Measurements from ENCODE around the gene DNAH7. TPM values are rescaled to one million over a fixed set of nuclear protein-coding genes. Genes with fewer than 3 reads are reported as not detected.

Gene DNAH7
- total RNA-seq, 4 donors from 2014 or later = 9.9 to 21.7 (median 15.5) TPM

DNA sequence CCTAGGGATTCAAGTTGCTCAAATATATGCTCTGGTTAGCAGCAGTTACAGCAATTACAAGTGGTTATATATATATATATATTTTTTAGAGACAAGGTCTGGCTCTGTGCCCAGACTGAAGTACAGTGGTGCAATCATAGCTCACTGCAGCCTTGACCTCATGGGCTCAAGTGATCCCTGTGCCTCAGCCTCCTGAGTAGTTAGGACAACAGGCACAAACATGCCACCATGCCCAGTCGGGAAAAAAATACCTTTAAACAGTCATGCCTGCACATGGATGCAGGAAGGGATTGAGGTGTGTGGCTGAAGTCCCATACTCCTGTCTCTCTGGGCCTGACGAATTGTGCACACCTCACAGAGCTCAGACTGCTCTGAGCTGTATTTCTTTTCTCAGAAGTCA, 19.6 kb upstream of the DNAH7 start:
- intact Hi-C loops (cut with DNase I) = loop anchor here (10.0 kb wide), 1 partner anchor 367 kb away; no protein-coding TSS in a partner anchor
- TF ChIP-seq POLR2A (IDR thresholded peaks at IDR 0.05) (no peak), CTCF (IDR thresholded peaks at IDR 0.05) (no peak)
- H3K27ac ChIP-seq = no peak overlapping the region
- no peaks in the 10 kb centered on the region for H3K4me1 ChIP-seq
- H3K9me3 ChIP-seq = no peaks in the 10 kb centered on the region
- no peak for DNase-seq
- no peak overlapping the region for H3K4me3 ChIP-seq (replicated peaks in 1 of 3)
- 33 to 46% methylated on average over 2 of the region's 2 CpGs for WGBS, 2 donors
- H3K36me3 ChIP-seq = no peaks in the 10 kb centered on the region
- H3K27me3 ChIP-seq = no peaks in the 10 kb centered on the region

DNA sequence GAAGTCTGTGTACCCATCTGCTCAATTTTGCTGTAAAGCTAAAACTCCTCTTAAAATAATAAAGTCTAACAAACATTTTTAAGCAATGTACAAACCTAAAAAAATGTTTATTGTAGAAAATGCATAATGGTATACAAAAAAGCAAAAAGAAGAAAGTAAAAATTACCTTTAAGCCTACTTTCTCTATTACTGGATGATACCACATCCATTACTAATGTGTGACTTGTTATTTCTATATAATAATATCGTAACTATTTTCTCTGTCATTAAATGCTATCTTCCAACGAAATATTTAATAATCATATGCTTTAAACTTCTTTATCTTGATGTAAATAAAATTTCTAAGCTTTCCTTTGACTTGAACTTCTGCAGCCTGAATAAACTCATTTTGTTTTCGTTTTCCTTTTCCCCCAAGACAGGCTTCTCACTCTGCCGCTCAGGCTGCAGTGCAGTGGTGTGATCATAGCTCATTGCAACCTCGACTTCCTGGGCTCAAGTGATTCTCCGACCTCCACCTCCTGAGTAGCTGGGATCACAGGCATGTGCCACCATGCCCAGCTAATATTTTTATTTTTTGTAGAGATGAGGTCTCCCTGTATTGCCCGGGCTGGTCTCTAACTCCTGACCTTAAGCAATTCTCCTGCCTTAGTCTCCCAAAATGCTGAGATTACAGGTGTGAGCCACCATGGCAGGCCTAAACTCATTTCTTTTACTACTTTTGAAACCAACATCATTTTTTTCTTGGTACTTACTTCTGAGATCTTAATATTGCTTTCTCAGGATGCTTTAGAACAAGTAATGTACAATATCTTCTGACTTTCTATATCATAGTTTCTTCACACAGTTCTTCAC, 18.1 kb upstream of the DNAH7 start:
- H3K4me1 ChIP-seq = no peaks in the 10 kb centered on the region

DNA sequence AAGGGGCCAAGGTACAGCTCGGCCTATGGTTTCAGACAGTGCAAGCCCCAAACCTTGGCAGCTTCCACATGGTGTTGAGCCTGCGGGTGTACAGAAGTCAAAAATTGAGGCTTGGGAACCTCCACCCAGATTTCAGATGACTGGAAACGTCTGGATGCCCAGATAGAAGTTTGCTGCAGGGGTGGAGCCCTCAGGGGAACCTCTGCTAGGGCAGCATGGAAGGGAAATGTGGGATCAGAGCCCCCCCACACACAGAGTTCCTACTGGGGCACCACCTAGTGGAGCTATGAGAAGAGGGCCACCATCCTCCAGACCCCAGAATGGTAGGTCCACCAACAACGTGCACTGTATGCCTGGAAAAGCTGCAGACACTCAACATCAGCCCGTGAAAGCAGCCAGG, 15.0 kb upstream of the DNAH7 start:
- DNase-seq = no peak
- H3K9me3 ChIP-seq = no peaks in the 10 kb centered on the region
- H3K36me3 ChIP-seq = no peaks in the 10 kb centered on the region
- peaks cover 3 to 5% of the 10 kb centered on the region in 2 donors for H3K4me1 ChIP-seq
- H3K27me3 ChIP-seq = no peaks in the 10 kb centered on the region
- WGBS, 2 donors = 75 to 87% methylated on average over 3 to 5 of the region's 5 CpGs
- no peak overlapping the region for H3K4me3 ChIP-seq (replicated peaks in 1 of 3)
- intact Hi-C loops (cut with DNase I) = loop anchor here (10.0 kb wide), 1 partner anchor 371 kb away; no protein-coding TSS in a partner anchor
- TF ChIP-seq POLR2A (IDR thresholded peaks at IDR 0.05) (no peak), CTCF (IDR thresholded peaks at IDR 0.05) (no peak)
- H3K27ac ChIP-seq = no peak overlapping the region

More for the DNA sequence above, 18.1 kb upstream of the DNAH7 start:
- no peak overlapping the region for H3K27ac ChIP-seq
- no peaks in the 10 kb centered on the region for H3K27me3 ChIP-seq
- H3K9me3 ChIP-seq = no peaks in the 10 kb centered on the region
- intact Hi-C loops (cut with DNase I) = loop anchor here (10.0 kb wide), 1 partner anchor 368 kb away; no protein-coding TSS in a partner anchor
- H3K4me3 ChIP-seq (replicated peaks in 1 of 3) = no peak overlapping the region
- no peak for TF ChIP-seq POLR2A (IDR thresholded peaks at IDR 0.05)
- no peak for TF ChIP-seq CTCF (IDR thresholded peaks at IDR 0.05)
- no peak for DNase-seq
- no peaks in the 10 kb centered on the region for H3K36me3 ChIP-seq
- 66 to 69% methylated on average over 7 of the region's 7 CpGs for WGBS, 2 donors

GRCh38 chr2:196080526-196080925, 11.9 kb upstream of the DNAH7 start:
- TF ChIP-seq POLR2A (IDR thresholded peaks at IDR 0.05) = no peak
- TF ChIP-seq CTCF (IDR thresholded peaks at IDR 0.05) = no peak
- no peak for DNase-seq
- Histone ChIP-seq H3K36me3 (no peaks in the 10 kb centered on the region), H3K4me1 (peaks cover 3 to 7% of the 10 kb centered on the region in 2 donors), H3K4me3 (replicated peaks in 1 of 3) (no peak overlapping the region), H3K9me3 (no peaks in the 10 kb centered on the region), H3K27me3 (no peaks in the 10 kb centered on the region), H3K27ac (no peak overlapping the region)
- WGBS, 2 donors = 55 to 61% methylated on average over 2 of the region's 2 CpGs
- intact Hi-C loops (cut with DNase I) = loop anchor here (10.0 kb wide), 1 partner anchor 374 kb away; no protein-coding TSS in a partner anchor

DNA sequence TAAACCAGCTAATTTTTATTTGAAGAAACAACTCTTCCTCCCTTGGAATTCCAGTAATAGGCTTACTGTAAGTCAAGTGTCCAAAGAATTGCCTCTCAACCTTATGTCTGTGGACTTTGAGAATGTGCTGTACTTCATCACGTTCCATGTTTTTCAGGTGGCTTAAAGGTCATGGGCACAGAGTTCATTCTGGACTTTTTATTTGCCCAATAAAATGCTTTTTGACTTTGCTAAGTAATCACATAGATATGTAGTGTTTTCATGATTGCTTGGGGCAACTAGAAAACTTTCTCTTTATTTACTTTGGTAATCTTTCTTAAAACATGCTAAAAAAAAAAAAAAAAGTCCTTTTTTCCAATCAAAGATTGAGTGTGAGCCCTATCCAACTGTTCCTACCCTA, 10.4 kb upstream of the DNAH7 start:
- TF ChIP-seq CTCF (IDR thresholded peaks at IDR 0.05) (no peak), POLR2A (IDR thresholded peaks at IDR 0.05) (no peak)
- Histone ChIP-seq H3K27me3 (no peaks in the 10 kb centered on the region), H3K4me1 (peaks cover 3 to 7% of the 10 kb centered on the region in 2 donors), H3K36me3 (no peaks in the 10 kb centered on the region), H3K4me3 (replicated peaks in 1 of 3) (no peak overlapping the region), H3K9me3 (no peaks in the 10 kb centered on the region), H3K27ac (no peak overlapping the region)
- intact Hi-C loops (cut with DNase I) = loop anchor here (5.0 to 10.0 kb wide), 2 partner anchors 196 to 258 kb away; no protein-coding TSS in a partner anchor
- WGBS, 2 donors = 47 to 62% methylated on average over 1 of the region's 1 CpG
- DNase-seq = no peak
